ENCODE data around the gene PATZ1. TPM values are rescaled to one million over a fixed set of nuclear protein-coding genes. Genes with fewer than 3 reads are reported as not detected.
A peak's percentile ranks its signal among the peaks of the same experiment; 100 is the strongest.
"Not testable (repeated sequence)": the region's sequence is repeated elsewhere in the genome, so short reads cannot be mapped to it uniquely, and the experiment has no call there.

The PATZ1 gene
- total RNA-seq, 1 experiment from 2014 or later, result 19.2 TPM

- CTCF ChIA-PET, result interaction anchor here (0.6 kb wide), 2 partner anchors 10 to 314 kb away, joined by 3 read pairs; no protein-coding TSS in a partner anchor
- DNase-seq (ENCODE audit: unreplicated experiment), result no peak
- no peak for TF ChIP-seq CTCF (IDR thresholded peaks at IDR 0.05; ENCODE audit: unreplicated experiment)
- Mint-ChIP-seq H3K36me3 (ENCODE audit: insufficient read depth, unreplicated experiment) (peaks cover 47% of the 10 kb centered on the region), H3K27me3 (ENCODE audit: insufficient read depth, unreplicated experiment) (no peaks in the 10 kb centered on the region), H3K4me3 (ENCODE audit: unreplicated experiment) (no peak overlapping the region), H3K9me3 (ENCODE audit: unreplicated experiment) (no peaks in the 10 kb centered on the region), H3K4me1 (ENCODE audit: insufficient read depth, unreplicated experiment) (no peaks in the 10 kb centered on the region), H3K27ac (ENCODE audit: low read depth, unreplicated experiment) (no peak overlapping the region)
- BruUV-seq (replicated peaks), result no TSS peak
- POLR2A ChIA-PET, result no interaction called here
- intact Hi-C loops (cut with micrococcal nuclease), result no loop called here
Measured at GRCh38 chr22:31327806-31328543, 18.2 kb downstream of the PATZ1 start.

- Mint-ChIP-seq H3K4me3 (ENCODE audit: unreplicated experiment) (no peak overlapping the region), H3K36me3 (ENCODE audit: insufficient read depth, unreplicated experiment) (peaks cover 43% of the 10 kb centered on the region), H3K4me1 (ENCODE audit: insufficient read depth, unreplicated experiment) (no peaks in the 10 kb centered on the region), H3K27ac (ENCODE audit: low read depth, unreplicated experiment) (no peak overlapping the region), H3K27me3 (ENCODE audit: insufficient read depth, unreplicated experiment) (no peaks in the 10 kb centered on the region), H3K9me3 (ENCODE audit: unreplicated experiment) (no peaks in the 10 kb centered on the region)
- ChIA-PET POLR2A (no interaction called here), CTCF (interaction anchor here (0.6 to 0.9 kb wide), 2 partner anchors 87 to 133 kb away, joined by 3 to 6 read pairs; no protein-coding TSS in a partner anchor)
- no TSS peak for BruUV-seq (replicated peaks)
- TF ChIP-seq CTCF (IDR thresholded peaks at IDR 0.05; ENCODE audit: unreplicated experiment), result no peak
- no peak for DNase-seq (ENCODE audit: unreplicated experiment)
- intact Hi-C loops (cut with micrococcal nuclease), result no loop called here
Measured at GRCh38 chr22:31326877-31327276, 19.3 kb downstream of the PATZ1 start.

- TF ChIP-seq CTCF (IDR thresholded peaks at IDR 0.05; ENCODE audit: unreplicated experiment), result no peak
- Mint-ChIP-seq H3K36me3 (ENCODE audit: insufficient read depth, unreplicated experiment) (peaks cover 19% of the 10 kb centered on the region), H3K9me3 (ENCODE audit: unreplicated experiment) (no peaks in the 10 kb centered on the region), H3K27ac (ENCODE audit: low read depth, unreplicated experiment) (no peak overlapping the region), H3K4me3 (ENCODE audit: unreplicated experiment) (no peak overlapping the region), H3K27me3 (ENCODE audit: insufficient read depth, unreplicated experiment) (no peaks in the 10 kb centered on the region), H3K4me1 (ENCODE audit: insufficient read depth, unreplicated experiment) (no peaks in the 10 kb centered on the region)
- intact Hi-C loops (cut with micrococcal nuclease), result no loop called here
- no TSS peak for BruUV-seq (replicated peaks)
- POLR2A ChIA-PET, result interaction anchor here (1.5 to 1.7 kb wide), 2 partner anchors 10 kb away, joined by 7 to 9 read pairs; no protein-coding TSS in a partner anchor
- CTCF ChIA-PET, result interaction anchor here (0.5 to 0.7 kb wide), 6 partner anchors 9 to 695 kb away, joined by 3 to 6 read pairs (median 4); no protein-coding TSS in a partner anchor
- DNase-seq (ENCODE audit: unreplicated experiment), result no peak
Measured at GRCh38 chr22:31323578-31324550, 22.3 kb downstream of the PATZ1 start.

- Mint-ChIP-seq H3K9me3 (ENCODE audit: unreplicated experiment) (peaks cover under 1% of the 10 kb centered on the region), H3K36me3 (ENCODE audit: insufficient read depth, unreplicated experiment) (peaks cover 12% of the 10 kb centered on the region), H3K4me1 (ENCODE audit: insufficient read depth, unreplicated experiment) (no peaks in the 10 kb centered on the region), H3K27ac (ENCODE audit: low read depth, unreplicated experiment) (no peak overlapping the region), H3K27me3 (ENCODE audit: insufficient read depth, unreplicated experiment) (no peaks in the 10 kb centered on the region), H3K4me3 (ENCODE audit: unreplicated experiment) (no peak overlapping the region)
- ChIA-PET POLR2A (interaction anchor here (1.2 to 1.3 kb wide), 2 partner anchors 8 to 29 kb away, joined by 3 to 6 read pairs; partner anchors contain the start of gene PIK3IP1), CTCF (interaction anchor here (1.3 kb wide), 1 partner anchor 8 kb away, joined by 6 read pairs; no protein-coding TSS in a partner anchor)
- intact Hi-C loops (cut with micrococcal nuclease), result no loop called here
- no peak for DNase-seq (ENCODE audit: unreplicated experiment)
- no TSS peak for BruUV-seq (replicated peaks)
- TF ChIP-seq CTCF (IDR thresholded peaks at IDR 0.05; ENCODE audit: unreplicated experiment), result no peak
Measured at GRCh38 chr22:31321421-31321820, 24.7 kb downstream of the PATZ1 start.

- H3K9me3 Mint-ChIP-seq (ENCODE audit: unreplicated experiment); DNase-seq (ENCODE audit: unreplicated experiment); H3K4me1 Mint-ChIP-seq (ENCODE audit: insufficient read depth, unreplicated experiment); intact Hi-C loops (cut with micrococcal nuclease); BruUV-seq (replicated peaks); H3K27me3 Mint-ChIP-seq (ENCODE audit: insufficient read depth, unreplicated experiment); H3K4me3 Mint-ChIP-seq (ENCODE audit: unreplicated experiment); H3K36me3 Mint-ChIP-seq (ENCODE audit: insufficient read depth, unreplicated experiment): not testable (repeated sequence)
- ChIA-PET CTCF (interaction anchor here (0.6 to 6.2 kb wide), 15 partner anchors 9 to 206 kb away, joined by 3 to 65 read pairs (median 5); partner anchors contain the start of genes LIMK2, PIK3IP1 and SELENOM), POLR2A (interaction anchor here (0.7 to 6.7 kb wide), 19 partner anchors 10 to 156 kb away, joined by 3 to 207 read pairs (median 7); partner anchors contain the start of genes LIMK2, PATZ1 and PIK3IP1)
- H3K27ac Mint-ChIP-seq (ENCODE audit: low read depth, unreplicated experiment), result peak overlapping the region; percentile 52
Measured at GRCh38 chr22:31314220-31314619, 31.9 kb downstream of the PATZ1 start.

Data from MCF 10A (cell line).